ENCODE results near the gene FBXO24. TPM values are rescaled to one million over a fixed set of nuclear protein-coding genes. Genes with fewer than 3 reads are reported as not detected.

Gene FBXO24
- total RNA-seq, 3 donors from 2014 or later (not counting 1 experiment from before 2014, with no cell fraction given), result 0.45 to 0.94 (median 0.88) TPM

GRCh38 chr7:100545360-100546128, 40.6 kb upstream of the FBXO24 start:
- Histone ChIP-seq H3K9me3 (ENCODE audit: control insufficient read depth, insufficient read depth, low read length) (no peaks in the 10 kb centered on the region), H3K36me3 (ENCODE audit: control insufficient read depth, insufficient read depth, low read length) (peaks cover 4% of the 10 kb centered on the region), H3K4me3 (ENCODE audit: low read length) (no peak overlapping the region), H3K27ac (ENCODE audit: low read length) (peak overlapping the region; percentile 76), H3K27me3 (ENCODE audit: control insufficient read depth, insufficient read depth, low read length) (no peaks in the 10 kb centered on the region), H3K4me1 (ENCODE audit: control insufficient read depth, insufficient read depth, low read length) (peaks cover 80% of the 10 kb centered on the region)
- Mint-ChIP-seq H3K27me3 (ENCODE audit: low read depth in 2 of 2) (no peaks in the 10 kb centered on the region), H3K36me3 (no peaks in the 10 kb centered on the region), H3K4me1 (peaks cover 80 to 85% of the 10 kb centered on the region in 2 donors), H3K9me3 (no peaks in the 10 kb centered on the region), H3K4me3 (peak overlapping the region; percentile 88), H3K27ac (peak overlapping the region; percentile 94 to 95)
- DNase-seq (peak in 1 of 2 donors; percentile 59), ATAC-seq (peak; percentile 28 to 72 (median 55))
- TF ChIP-seq, protein P1, sequence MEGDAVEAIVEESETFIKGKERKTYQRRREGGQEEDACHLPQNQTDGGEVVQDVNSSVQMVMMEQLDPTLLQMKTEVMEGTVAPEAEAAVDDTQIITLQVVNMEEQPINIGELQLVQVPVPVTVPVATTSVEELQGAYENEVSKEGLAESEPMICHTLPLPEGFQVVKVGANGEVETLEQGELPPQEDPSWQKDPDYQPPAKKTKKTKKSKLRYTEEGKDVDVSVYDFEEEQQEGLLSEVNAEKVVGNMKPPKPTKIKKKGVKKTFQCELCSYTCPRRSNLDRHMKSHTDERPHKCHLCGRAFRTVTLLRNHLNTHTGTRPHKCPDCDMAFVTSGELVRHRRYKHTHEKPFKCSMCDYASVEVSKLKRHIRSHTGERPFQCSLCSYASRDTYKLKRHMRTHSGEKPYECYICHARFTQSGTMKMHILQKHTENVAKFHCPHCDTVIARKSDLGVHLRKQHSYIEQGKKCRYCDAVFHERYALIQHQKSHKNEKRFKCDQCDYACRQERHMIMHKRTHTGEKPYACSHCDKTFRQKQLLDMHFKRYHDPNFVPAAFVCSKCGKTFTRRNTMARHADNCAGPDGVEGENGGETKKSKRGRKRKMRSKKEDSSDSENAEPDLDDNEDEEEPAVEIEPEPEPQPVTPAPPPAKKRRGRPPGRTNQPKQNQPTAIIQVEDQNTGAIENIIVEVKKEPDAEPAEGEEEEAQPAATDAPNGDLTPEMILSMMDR (IDR thresholded peaks at IDR 0.05), result no peak
- 24% methylated on average over 2 of the region's 3 CpGs for WGBS (ENCODE audit: insufficient coverage)
- intact Hi-C loops (cut with micrococcal nuclease), result loop anchor here (2.0 to 5.0 kb wide), 3 partner anchors 13 to 68 kb away; partner anchors contain the start of genes FBXO24, LRCH4 and TSC22D4

DNA sequence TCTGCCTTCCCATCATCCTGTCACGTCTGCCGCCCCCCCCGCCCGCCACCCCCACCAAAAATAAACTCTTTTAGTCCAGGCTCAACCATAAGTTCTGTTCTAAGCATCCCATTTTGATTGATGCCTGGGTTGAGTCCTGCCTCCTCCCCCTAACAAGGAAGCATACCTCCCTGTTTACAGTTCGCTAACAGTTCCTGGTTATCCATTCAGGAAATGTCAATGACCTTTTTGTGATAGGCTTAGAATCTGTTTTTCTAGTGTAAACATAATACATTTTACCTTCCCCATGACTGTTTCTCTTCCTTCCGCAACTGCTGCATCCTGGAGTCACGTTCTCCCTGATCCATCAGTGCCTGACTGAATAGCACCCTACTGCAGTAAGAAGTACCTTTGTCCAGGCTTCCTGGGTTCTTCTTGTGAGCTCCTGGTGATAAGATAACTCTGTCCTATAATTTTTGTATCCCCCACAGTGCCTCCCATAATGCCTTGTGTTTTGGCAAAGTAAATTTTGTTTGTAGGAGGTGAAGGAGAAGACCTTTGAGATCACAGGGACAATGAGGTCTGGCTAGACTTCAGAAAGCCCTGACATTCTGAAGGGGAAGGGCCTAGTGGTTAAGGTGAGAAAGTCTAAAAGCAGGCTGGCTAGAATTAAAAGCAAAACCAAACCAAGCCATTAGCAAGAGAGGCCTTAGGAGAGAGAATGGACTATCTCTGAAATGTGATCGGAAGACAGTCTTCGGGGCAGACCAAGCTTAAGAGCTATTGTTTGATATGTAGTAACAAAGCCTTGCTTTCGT, 39.8 kb upstream of the FBXO24 start:
- no peaks in the 10 kb centered on the region for H3K27me3 Mint-ChIP-seq (ENCODE audit: low read depth in 2 of 2)
- 49% methylated on average over 10 of the region's 10 CpGs for WGBS (ENCODE audit: insufficient coverage)
- peak overlapping the region; percentile 94 to 95 for H3K27ac Mint-ChIP-seq
- Histone ChIP-seq H3K27me3 (ENCODE audit: control insufficient read depth, insufficient read depth, low read length) (no peaks in the 10 kb centered on the region), H3K27ac (ENCODE audit: low read length) (peak overlapping the region; percentile 76), H3K4me1 (ENCODE audit: control insufficient read depth, insufficient read depth, low read length) (peaks cover 81% of the 10 kb centered on the region), H3K36me3 (ENCODE audit: control insufficient read depth, insufficient read depth, low read length) (peaks cover 4% of the 10 kb centered on the region), H3K9me3 (ENCODE audit: control insufficient read depth, insufficient read depth, low read length) (no peaks in the 10 kb centered on the region), H3K4me3 (ENCODE audit: low read length) (peak overlapping the region; percentile 6)
- DNase-seq (peak in 1 of 2 donors; percentile 76), ATAC-seq (peak; percentile 74 to 95 (median 86))
- H3K4me1 Mint-ChIP-seq, result peaks cover 79% of the 10 kb centered on the region in 2 donors
- no peaks in the 10 kb centered on the region for H3K36me3 Mint-ChIP-seq
- intact Hi-C loops (cut with micrococcal nuclease), result loop anchor here (5.0 kb wide), 2 partner anchors 41 to 69 kb away; partner anchors contain the start of genes FBXO24, LRCH4 and TSC22D4
- no peaks in the 10 kb centered on the region for H3K9me3 Mint-ChIP-seq
- peak overlapping the region; percentile 88 for H3K4me3 Mint-ChIP-seq
- TF ChIP-seq, protein P1 (IDR thresholded peaks at IDR 0.05), result no peak

- DNase-seq (no peak), ATAC-seq (no peak)
- no peaks in the 10 kb centered on the region for H3K9me3 ChIP-seq (ENCODE audit: control insufficient read depth, insufficient read depth, low read length)
- intact Hi-C loops (cut with micrococcal nuclease), result loop anchor here (5.0 kb wide), 2 partner anchors 40 to 70 kb away; partner anchors contain the start of genes FBXO24, LRCH4 and TSC22D4
- H3K4me3 Mint-ChIP-seq, result peak overlapping the region; percentile 88
- H3K36me3 ChIP-seq (ENCODE audit: control insufficient read depth, insufficient read depth, low read length), result peaks cover 4% of the 10 kb centered on the region
- H3K36me3 Mint-ChIP-seq, result peaks cover under 1% of the 10 kb centered on the region
- TF ChIP-seq, protein P1 (IDR thresholded peaks at IDR 0.05), result no peak
- H3K27ac Mint-ChIP-seq, result peak overlapping the region; percentile 94 to 95
- no peaks in the 10 kb centered on the region for H3K9me3 Mint-ChIP-seq
- no peaks in the 10 kb centered on the region for H3K27me3 ChIP-seq (ENCODE audit: control insufficient read depth, insufficient read depth, low read length)
- H3K27ac ChIP-seq (ENCODE audit: low read length), result peak overlapping the region; percentile 76
- H3K4me1 Mint-ChIP-seq, result peaks cover 72 to 75% of the 10 kb centered on the region in 2 donors
- H3K27me3 Mint-ChIP-seq (ENCODE audit: low read depth in 2 of 2), result no peaks in the 10 kb centered on the region
- WGBS (ENCODE audit: insufficient coverage), result 64% methylated on average over 8 of the region's 9 CpGs
- H3K4me1 ChIP-seq (ENCODE audit: control insufficient read depth, insufficient read depth, low read length), result peaks cover 75% of the 10 kb centered on the region
- H3K4me3 ChIP-seq (ENCODE audit: low read length), result peak overlapping the region; percentile 6
These were observed 39.0 kb upstream of the FBXO24 start for GRCh38 chr7:100546926-100547800.

Data from natural killer cell (primary cell).